ENCODE results near the gene ARHGEF26.

ARHGEF26 gene

DNA sequence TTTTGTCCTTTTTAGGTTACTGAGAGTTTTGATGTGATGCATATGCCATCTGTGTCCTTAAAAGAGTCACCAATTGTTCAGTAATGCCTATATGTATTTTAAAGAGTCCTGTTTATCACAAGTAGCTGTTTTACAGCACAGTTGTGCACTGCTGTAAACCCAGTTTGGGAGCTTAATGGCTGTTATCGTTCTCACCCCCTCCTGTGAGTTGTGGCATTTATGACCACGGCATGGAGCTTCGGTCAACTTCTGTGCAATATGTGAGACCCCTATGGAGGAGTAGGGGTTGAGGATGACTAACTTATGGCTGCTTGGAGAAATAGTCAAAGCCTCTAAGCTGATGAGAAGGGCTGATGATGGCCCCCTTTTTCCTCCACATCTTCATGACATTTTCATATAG lies 67.2 kb downstream of the ARHGEF26 start:
- H3K27ac ChIP-seq = no peak overlapping the region
- TF ChIP-seq, protein P1, sequence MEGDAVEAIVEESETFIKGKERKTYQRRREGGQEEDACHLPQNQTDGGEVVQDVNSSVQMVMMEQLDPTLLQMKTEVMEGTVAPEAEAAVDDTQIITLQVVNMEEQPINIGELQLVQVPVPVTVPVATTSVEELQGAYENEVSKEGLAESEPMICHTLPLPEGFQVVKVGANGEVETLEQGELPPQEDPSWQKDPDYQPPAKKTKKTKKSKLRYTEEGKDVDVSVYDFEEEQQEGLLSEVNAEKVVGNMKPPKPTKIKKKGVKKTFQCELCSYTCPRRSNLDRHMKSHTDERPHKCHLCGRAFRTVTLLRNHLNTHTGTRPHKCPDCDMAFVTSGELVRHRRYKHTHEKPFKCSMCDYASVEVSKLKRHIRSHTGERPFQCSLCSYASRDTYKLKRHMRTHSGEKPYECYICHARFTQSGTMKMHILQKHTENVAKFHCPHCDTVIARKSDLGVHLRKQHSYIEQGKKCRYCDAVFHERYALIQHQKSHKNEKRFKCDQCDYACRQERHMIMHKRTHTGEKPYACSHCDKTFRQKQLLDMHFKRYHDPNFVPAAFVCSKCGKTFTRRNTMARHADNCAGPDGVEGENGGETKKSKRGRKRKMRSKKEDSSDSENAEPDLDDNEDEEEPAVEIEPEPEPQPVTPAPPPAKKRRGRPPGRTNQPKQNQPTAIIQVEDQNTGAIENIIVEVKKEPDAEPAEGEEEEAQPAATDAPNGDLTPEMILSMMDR (IDR thresholded peaks at IDR 0.05) = no peak
- no peak for TF ChIP-seq ZFX (IDR thresholded peaks at IDR 0.05; ENCODE audit: borderline replicate concordance)

DNA sequence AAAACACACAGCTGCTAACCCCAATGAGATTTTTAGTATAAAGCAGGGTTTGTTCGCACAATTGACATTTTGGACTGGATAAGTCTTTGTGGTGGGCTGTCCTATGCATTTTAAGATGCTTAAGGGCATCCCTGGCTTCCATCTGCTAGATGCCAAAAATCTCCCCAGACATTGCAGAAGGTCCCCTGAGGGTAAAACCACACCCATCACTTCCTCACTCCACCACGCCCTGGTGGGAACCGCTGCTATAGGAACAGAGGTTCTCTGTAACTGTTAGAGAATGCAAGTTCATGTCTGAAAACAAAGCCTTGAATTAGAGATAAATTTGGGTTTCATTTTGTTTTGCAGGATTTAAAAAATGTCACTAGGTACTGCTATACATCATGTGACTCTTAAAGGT lies 67.7 kb downstream of the ARHGEF26 start:
- TF ChIP-seq, protein P1 (IDR thresholded peaks at IDR 0.05) = no peak
- TF ChIP-seq ZFX (IDR thresholded peaks at IDR 0.05; ENCODE audit: borderline replicate concordance) = no peak

DNA sequence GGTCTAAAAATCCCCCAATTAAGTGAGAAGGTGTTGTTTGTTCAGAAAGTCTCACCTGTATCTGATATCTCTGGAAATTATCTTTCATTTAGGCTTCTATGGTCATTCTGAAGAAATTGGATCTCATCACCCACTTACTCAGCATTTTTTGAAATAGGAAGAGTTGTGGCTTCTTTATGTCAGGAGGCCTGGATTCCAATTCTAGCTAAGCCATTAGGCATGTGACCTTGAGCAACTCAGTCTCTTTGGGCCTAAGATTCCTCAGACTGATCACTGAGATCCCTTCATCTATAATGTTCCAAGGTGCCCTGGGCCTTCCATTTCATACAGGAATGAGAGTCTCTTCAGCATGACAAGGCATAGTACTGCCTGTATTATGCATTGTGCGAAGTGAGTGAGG lies 70.3 kb downstream of the ARHGEF26 start:
- TF ChIP-seq ZFX (IDR thresholded peaks at IDR 0.05; ENCODE audit: borderline replicate concordance) = no peak
- TF ChIP-seq, protein P1 (IDR thresholded peaks at IDR 0.05) = no peak
- H3K27ac ChIP-seq = no peak overlapping the region

More for the DNA sequence above, 67.7 kb downstream of the ARHGEF26 start:
- H3K27ac ChIP-seq = no peak overlapping the region

DNA sequence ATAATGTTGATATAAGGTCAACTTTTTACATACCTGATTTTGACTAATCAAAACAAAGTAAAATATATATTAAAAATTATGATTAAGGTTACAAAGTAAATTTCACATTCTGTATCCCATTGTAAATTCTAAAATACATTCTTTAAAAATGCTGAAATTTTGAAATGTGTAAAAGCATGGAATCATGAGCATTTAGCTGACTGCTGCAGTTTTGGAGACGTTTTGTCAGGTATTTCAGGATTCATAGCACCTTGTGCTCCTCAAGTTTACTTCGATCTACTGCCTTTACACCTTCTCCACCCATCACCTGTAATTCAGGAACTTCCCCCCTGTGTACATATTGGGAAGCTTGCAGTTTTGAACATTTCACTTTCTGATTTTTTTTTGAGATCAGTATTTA lies 71.0 kb downstream of the ARHGEF26 start:
- no peak overlapping the region for H3K27ac ChIP-seq
- TF ChIP-seq, protein P1 (IDR thresholded peaks at IDR 0.05) = no peak
- TF ChIP-seq ZFX (IDR thresholded peaks at IDR 0.05; ENCODE audit: borderline replicate concordance) = no peak

DNA sequence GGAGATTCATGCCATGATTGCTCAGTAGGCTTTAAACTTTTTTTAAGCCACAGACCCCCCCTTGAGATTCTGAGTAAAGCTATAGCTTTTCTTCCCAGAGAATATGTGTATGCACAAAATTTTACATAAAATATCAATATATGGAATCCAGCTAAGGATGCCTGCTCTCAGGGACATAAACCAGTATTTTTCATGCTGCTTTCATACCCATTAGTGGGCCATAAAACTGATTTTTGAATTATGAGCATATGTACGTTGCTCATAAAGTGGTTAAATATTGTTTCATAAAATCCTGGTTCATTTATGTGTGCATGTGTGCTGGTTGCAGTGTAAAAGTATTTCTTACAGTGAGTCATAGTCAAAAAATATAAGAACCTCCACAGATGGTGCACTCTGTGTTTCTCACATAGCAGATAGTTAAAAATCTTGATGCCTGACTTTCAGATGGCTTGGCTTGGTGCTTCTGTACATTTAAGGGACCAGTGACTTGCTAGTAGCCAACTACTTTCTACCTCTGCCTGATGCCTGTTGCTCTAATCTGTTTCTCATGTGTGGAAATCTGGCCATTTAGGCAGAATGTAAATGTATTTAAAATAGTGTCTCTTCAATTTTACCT lies 71.9 kb downstream of the ARHGEF26 start:
- no peak overlapping the region for H3K27ac ChIP-seq
- no peak for TF ChIP-seq ZFX (IDR thresholded peaks at IDR 0.05; ENCODE audit: borderline replicate concordance)
- TF ChIP-seq, protein P1 (IDR thresholded peaks at IDR 0.05) = no peak

DNA sequence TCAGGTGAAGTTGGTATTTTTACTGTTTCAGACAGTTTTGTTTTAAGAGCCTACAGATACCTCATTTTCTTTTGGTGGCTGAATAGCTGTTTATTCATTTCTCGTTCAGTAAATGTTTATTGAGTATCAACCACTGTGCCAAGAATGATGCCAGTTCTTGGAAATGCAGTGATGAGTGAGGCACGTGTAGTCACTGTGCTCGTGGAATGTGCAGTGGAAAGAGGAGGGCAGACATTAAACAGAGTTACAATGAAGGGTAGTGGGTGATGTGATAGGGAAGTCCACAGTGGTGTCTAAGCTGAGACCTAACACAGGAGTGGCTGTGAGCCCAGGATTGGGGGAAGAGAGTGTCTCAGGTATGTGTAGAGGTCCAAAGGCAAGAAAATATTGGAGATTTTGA lies 73.7 kb downstream of the ARHGEF26 start:
- no peak overlapping the region for H3K27ac ChIP-seq
- TF ChIP-seq, protein P1 (IDR thresholded peaks at IDR 0.05) = no peak
- TF ChIP-seq ZFX (IDR thresholded peaks at IDR 0.05; ENCODE audit: borderline replicate concordance) = no peak

DNA sequence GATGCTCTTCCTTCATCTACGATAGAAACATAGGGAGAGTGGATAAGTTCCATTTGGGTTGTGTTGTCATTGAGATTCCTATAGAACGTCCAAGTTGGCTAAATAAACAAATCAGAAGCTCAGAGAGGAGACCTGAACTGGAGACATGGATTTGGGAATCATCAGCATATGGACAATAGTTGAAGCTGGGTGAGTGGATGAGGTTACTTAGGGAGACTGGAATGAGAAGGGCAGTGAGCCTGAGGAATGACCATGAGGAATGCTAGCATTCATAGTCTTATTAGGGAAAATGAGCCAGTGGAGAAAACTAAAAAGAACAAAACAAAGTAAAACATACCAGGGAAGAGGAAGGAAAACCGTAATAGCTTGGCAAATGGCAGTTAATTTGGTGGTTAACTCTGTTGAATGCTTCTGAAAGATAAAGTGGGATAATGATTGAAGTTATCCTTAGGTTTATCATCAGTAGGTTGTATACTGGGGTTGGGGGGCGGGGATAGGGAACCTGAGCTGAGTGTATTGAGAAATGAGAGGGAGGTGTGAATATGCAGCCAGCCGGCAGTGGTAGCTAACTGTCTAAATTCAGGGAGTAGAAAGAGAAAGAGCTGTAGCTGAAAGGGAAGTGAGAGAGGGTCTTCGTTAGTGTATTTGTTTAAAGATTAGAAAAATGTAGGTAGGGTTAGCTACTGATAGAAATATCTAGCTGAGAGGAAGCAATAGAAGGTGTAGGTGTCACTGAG lies 74.6 kb downstream of the ARHGEF26 start:
- no peak overlapping the region for H3K27ac ChIP-seq
- TF ChIP-seq, protein P1 (IDR thresholded peaks at IDR 0.05) = no peak
- no peak for TF ChIP-seq ZFX (IDR thresholded peaks at IDR 0.05; ENCODE audit: borderline replicate concordance)
